ENCODE results near the gene YES1.

DNA sequence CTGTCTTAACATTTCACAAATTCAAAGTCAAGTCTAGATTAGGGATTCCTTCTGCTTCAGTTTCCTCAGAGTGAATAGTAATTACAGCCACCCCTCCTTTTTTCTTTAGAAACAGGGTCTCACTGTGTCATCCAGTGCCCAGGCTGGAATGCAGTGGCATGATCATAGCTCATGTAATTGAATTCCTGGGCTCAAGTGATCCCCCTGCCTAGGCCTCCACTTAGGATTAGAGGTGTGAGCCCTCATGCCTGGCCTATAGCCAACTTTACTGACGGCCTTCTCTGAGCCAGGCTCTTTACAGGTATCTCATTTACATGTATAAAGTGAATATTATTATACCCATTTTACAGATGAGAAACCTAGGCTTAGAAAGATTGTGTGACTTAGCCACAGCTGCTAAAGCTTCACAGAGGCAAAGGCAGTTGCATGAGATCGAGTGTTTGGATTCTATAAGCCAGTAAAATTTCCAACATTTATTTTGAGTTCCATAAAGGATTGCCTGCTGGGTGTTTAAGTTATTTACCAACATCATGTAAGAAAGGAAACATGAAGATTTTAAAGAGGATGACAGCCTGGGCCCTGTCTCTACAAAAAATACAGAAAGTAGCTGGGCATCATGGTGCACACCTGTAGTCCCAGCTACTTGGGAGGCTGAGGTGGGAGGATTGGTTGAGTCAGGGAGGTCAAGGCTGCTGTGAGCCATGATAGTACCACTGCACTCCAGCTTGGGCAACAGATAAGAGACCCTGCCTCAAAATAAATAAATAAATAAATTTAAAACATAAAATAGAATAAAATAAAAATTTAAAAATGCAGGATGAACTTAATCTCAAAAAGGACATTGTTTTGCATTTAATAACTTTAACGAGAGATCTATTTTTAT is 101.4 kb downstream of the YES1 start:
- TF ChIP-seq, protein P1, sequence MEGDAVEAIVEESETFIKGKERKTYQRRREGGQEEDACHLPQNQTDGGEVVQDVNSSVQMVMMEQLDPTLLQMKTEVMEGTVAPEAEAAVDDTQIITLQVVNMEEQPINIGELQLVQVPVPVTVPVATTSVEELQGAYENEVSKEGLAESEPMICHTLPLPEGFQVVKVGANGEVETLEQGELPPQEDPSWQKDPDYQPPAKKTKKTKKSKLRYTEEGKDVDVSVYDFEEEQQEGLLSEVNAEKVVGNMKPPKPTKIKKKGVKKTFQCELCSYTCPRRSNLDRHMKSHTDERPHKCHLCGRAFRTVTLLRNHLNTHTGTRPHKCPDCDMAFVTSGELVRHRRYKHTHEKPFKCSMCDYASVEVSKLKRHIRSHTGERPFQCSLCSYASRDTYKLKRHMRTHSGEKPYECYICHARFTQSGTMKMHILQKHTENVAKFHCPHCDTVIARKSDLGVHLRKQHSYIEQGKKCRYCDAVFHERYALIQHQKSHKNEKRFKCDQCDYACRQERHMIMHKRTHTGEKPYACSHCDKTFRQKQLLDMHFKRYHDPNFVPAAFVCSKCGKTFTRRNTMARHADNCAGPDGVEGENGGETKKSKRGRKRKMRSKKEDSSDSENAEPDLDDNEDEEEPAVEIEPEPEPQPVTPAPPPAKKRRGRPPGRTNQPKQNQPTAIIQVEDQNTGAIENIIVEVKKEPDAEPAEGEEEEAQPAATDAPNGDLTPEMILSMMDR (conservative IDR thresholded peaks at IDR 0.05), result no peak
- TF ChIP-seq ZFX (IDR thresholded peaks at IDR 0.05), result no peak
